Measurements from ENCODE around the gene HDAC4.

DNA sequence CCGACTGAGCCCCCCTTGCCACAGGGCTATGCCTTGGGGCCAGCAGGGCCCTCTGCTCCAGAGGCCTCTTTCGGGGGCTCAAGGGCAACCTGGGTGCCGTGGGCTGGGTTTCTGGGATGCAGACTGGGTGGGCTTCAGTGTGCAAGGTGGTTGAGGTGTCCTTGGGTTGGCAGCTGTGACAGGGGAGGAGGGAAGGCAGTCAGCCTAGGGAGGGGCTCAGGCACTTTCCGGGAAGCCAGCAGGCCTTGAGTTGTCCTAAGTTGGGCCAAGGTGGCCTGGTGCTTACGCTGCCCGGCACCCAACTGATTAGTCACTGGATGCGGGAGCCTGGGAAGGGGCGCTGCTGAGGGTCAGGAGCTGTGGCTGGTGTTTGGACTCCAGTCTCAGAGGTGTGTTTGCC, 353.4 kb downstream of the HDAC4 start:
- TF ChIP-seq, protein P1, sequence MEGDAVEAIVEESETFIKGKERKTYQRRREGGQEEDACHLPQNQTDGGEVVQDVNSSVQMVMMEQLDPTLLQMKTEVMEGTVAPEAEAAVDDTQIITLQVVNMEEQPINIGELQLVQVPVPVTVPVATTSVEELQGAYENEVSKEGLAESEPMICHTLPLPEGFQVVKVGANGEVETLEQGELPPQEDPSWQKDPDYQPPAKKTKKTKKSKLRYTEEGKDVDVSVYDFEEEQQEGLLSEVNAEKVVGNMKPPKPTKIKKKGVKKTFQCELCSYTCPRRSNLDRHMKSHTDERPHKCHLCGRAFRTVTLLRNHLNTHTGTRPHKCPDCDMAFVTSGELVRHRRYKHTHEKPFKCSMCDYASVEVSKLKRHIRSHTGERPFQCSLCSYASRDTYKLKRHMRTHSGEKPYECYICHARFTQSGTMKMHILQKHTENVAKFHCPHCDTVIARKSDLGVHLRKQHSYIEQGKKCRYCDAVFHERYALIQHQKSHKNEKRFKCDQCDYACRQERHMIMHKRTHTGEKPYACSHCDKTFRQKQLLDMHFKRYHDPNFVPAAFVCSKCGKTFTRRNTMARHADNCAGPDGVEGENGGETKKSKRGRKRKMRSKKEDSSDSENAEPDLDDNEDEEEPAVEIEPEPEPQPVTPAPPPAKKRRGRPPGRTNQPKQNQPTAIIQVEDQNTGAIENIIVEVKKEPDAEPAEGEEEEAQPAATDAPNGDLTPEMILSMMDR (IDR thresholded peaks at IDR 0.05; ENCODE audit: low read length), result no peak
- no peak for TF ChIP-seq EZH2 (optimal IDR thresholded peaks at IDR 0.05; ENCODE audit: low read depth, low read length)
